ENCODE measurements around the gene GMDS. TPM values are rescaled to one million over a fixed set of nuclear protein-coding genes. Genes with fewer than 3 reads are reported as not detected.

The GMDS gene
- total RNA-seq, 4 donors from 2014 or later: 8.7 to 23.1 (median 18.4) TPM

GRCh38 chr6:2171728-2172127 lies 73.7 kb downstream of the GMDS start:
- intact Hi-C loops (cut with DNase I; ENCODE audit: low total_unique reads): no loop called here
- H3K4me3 ChIP-seq (ENCODE audit: low read depth, poor library complexity, severe bottlenecking): no peak overlapping the region
- no peak for DNase-seq (ENCODE audit: low spot score in 2 of 2)
- TF ChIP-seq POLR2A (IDR thresholded peaks at IDR 0.05) (no peak), CTCF (IDR thresholded peaks at IDR 0.05) (no peak)
- 81 to 88% methylated on average over 5 of the region's 5 CpGs for WGBS, 2 donors

- intact Hi-C loops (cut with DNase I; ENCODE audit: low total_unique reads): no loop called here
- H3K4me3 ChIP-seq (ENCODE audit: low read depth, poor library complexity, severe bottlenecking): no peak overlapping the region
- no peak for DNase-seq (ENCODE audit: low spot score in 2 of 2)
- TF ChIP-seq POLR2A (IDR thresholded peaks at IDR 0.05) (no peak), CTCF (IDR thresholded peaks at IDR 0.05) (no peak)
These were observed 76.9 kb downstream of the GMDS start for GRCh38 chr6:2168480-2168879.

GRCh38 chr6:2166717-2167116 lies 78.7 kb downstream of the GMDS start:
- DNase-seq (ENCODE audit: low spot score in 2 of 2): no peak
- intact Hi-C loops (cut with DNase I; ENCODE audit: low total_unique reads): no loop called here
- WGBS, 2 donors: 40 to 61% methylated on average over 1 of the region's 1 CpG
- H3K4me3 ChIP-seq (ENCODE audit: low read depth, poor library complexity, severe bottlenecking): no peak overlapping the region
- no peak for TF ChIP-seq CTCF (IDR thresholded peaks at IDR 0.05)
- TF ChIP-seq POLR2A (IDR thresholded peaks at IDR 0.05): no peak

- H3K4me3 ChIP-seq (ENCODE audit: low read depth, poor library complexity, severe bottlenecking): no peak overlapping the region
- 83 to 90% methylated on average over 1 of the region's 1 CpG for WGBS, 2 donors
- DNase-seq (ENCODE audit: low spot score in 2 of 2): no peak
- intact Hi-C loops (cut with DNase I; ENCODE audit: low total_unique reads): no loop called here
- TF ChIP-seq POLR2A (IDR thresholded peaks at IDR 0.05) (no peak), CTCF (IDR thresholded peaks at IDR 0.05) (no peak)
These were observed 80.1 kb downstream of the GMDS start for GRCh38 chr6:2165286-2165685.

GRCh38 chr6:2164481-2164880 lies 80.9 kb downstream of the GMDS start:
- no peak for DNase-seq (ENCODE audit: low spot score in 2 of 2)
- H3K4me3 ChIP-seq (ENCODE audit: low read depth, poor library complexity, severe bottlenecking): no peak overlapping the region
- intact Hi-C loops (cut with DNase I; ENCODE audit: low total_unique reads): no loop called here
- TF ChIP-seq CTCF (IDR thresholded peaks at IDR 0.05) (no peak), POLR2A (IDR thresholded peaks at IDR 0.05) (no peak)
- WGBS, 2 donors: 90 to 100% methylated on average over 2 of the region's 2 CpGs

GRCh38 chr6:2162079-2162445 lies 83.3 kb downstream of the GMDS start:
- TF ChIP-seq CTCF (IDR thresholded peaks at IDR 0.05) (no peak), POLR2A (IDR thresholded peaks at IDR 0.05) (no peak)
- no peak overlapping the region for H3K4me3 ChIP-seq (ENCODE audit: low read depth, poor library complexity, severe bottlenecking)
- WGBS, 2 donors: 34 to 57% methylated on average over 1 of the region's 1 CpG
- intact Hi-C loops (cut with DNase I; ENCODE audit: low total_unique reads): no loop called here
- no peak for DNase-seq (ENCODE audit: low spot score in 2 of 2)
